GM18499 (cell line): ENCODE data around the gene KCNJ15.

ENCODE experiments used
- ATAC-seq: cut with Tn5 transposase; IDR thresholded peaks from one replicate; pipeline ENCODE4 v1.9.1; 2021; ENCODE audit warnings: moderate number of reproducible peaks; ENCODE audit not compliant: insufficient read depth, unreplicated experiment

KCNJ15 gene

GRCh38 chr21:38322311-38322950 lies 65.6 kb downstream of the KCNJ15 start:
- no peak for ATAC-seq

DNA sequence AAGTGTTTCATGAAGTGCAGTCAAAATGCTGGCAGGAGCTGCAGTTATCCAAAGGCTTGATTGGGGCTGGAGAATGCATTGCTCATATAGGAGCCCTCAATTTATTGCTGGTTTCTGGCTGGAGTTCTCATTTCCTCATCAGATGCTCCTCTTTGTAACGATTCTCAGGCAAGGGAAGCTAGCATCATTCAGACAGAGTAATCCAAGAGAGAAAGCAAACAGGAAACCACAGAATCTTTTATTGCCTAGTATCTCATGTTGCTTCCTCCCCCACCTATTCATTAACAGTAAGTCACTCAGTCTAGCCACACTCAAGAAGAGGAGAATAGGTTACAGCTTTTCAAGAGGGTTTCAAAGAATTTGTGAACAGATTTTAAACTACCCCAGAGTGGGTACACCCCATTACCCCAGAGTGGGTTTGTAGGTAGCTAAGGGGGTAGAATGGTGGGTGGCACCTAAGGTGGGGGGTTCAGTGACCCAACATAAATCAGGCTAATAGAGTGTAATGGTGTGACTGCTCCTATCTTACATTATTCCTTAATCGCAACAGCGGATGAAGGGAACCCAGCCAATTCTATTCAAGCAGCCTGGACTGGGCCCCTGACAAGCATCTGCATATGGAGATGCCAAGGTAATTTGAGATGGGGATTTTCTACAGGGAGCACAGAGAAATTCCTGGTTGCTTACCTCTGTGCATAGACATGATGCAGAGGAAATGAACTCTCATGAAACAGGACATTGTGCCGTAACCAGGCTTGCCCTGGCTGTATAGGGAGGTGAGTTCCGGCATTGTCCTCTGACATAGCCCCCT lies 67.1 kb downstream of the KCNJ15 start:
- ATAC-seq = no peak

DNA sequence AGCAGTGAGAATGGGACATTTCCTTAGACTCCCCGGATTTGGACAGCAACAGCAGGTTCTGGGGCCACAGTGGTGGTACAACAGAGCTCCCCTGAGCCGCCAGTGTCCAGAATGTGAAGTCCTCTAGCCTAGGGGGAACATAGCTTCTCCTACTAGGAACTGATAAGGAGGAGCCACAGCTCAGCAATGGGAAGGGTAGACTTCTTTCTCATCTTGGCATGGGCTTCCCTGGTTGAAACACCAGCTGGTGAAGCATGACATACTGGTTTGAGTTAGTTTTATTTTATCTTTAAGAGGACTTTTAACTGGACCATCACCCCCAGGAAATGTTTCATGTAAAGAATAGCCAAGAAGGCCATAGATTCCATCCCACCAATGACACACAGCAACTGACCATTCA lies 68.4 kb downstream of the KCNJ15 start:
- no peak for ATAC-seq

GRCh38 chr21:38325731-38326420 lies 69.1 kb downstream of the KCNJ15 start:
- no peak for ATAC-seq

GRCh38 chr21:38326429-38326828 lies 69.6 kb downstream of the KCNJ15 start:
- no peak for ATAC-seq

DNA sequence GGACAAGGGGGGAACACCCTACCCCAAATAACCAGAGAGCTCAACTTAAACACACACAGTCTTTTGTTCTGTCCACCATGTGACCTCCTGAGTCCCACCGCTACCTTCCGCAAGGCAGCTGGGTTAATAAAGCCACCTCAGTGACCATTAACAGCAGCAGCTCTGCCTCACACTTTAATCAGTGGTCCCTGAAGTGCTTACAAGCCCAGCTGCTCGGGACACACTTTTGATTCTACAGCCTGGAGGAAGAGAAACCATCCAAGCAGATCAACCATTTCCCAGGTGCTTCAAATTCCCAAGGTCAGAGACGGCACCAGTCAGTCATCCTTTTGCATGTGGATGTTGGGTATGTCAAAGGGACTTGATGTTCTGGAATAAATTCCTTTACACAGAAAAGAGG lies 70.1 kb downstream of the KCNJ15 start:
- no peak for ATAC-seq

DNA sequence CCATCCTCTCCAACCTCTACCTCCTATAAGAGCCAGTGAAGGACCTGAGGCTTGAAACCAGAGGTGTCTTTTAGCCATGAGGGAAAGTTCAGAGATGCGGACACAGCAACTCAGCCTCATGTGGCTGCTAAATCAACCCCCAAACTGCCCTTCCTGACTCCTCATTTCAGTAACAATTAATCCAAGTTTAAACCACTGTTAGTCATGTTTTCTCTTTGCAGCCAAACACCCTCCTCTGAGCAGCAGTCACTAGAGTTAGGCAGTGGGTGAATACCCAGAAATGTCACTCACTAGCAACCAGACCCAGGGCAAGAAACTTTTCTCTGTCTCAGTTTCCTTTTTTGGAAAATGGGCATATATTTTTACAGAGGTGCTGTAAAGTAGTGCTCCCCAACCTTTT lies 71.2 kb downstream of the KCNJ15 start:
- no peak for ATAC-seq

DNA sequence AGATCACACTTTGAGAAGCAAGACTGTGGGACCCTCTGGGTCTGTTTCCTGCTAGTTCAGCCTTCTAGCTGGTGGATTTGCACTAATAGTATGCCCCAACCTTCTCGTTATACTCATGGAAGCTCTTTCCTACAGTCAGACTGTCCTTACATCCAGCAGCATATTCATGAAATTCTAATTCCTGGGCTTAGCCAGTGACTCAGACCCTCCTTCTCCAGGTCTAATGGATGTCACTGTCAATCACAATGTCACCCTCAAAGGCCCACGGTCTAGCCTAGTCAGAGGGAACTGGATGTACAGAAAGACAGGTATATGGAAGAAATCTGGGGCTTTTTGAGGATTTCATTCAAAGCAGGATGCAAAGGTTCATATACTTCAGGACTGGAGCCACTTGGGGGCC lies 72.4 kb downstream of the KCNJ15 start:
- ATAC-seq = no peak

- ATAC-seq = no peak
Observed at GRCh38 chr21:38330666-38331065, 73.9 kb downstream of the KCNJ15 start.

DNA sequence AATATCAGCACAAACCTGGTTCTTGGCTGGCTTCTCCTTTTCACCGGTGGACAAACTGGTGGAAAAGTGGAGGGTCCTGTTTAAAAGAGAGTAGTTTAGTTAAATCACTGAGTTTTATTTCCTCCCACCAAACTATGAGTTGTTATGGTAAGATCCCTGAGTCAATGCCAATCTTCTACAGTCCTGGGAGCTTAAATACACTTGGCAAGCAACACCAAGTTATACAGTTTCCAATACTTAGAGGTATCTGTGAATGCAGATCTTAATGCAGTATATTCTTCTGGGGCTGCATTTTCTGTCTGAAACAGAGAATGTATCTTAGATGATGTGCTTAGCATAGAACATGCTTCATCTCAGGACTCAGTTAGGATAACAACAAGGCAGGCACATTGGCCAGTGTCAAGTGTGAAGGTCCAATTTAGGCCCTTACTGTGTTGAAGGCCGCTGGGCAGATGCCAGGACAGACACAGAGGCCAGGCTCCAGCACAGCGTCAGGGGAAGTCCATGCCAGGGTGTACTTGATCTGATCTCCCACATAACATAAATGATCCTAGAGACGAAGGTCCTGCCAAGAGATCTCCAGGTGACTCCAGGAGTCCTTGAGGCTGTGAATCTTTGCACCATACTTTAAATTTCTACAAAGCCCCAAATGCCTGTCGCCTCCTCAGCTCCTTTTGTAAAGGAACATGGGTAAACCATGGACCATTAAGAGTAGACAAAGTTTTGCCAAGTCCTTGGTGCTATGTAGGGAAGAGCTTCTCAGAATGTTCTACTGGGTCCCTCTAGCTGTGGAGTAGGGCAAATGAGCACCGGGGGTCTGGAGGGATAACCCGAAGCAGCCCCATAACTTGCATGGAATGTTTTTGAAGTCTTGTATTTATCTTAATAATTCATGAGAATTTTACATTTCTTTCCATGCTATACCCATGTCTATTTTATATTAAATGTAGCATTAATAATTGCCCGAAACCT lies 76.8 kb downstream of the KCNJ15 start:
- ATAC-seq = no peak

GRCh38 chr21:38334866-38335265 lies 78.1 kb downstream of the KCNJ15 start:
- no peak for ATAC-seq

- no peak for ATAC-seq
Observed at GRCh38 chr21:38337793-38338192, 81.0 kb downstream of the KCNJ15 start.

DNA sequence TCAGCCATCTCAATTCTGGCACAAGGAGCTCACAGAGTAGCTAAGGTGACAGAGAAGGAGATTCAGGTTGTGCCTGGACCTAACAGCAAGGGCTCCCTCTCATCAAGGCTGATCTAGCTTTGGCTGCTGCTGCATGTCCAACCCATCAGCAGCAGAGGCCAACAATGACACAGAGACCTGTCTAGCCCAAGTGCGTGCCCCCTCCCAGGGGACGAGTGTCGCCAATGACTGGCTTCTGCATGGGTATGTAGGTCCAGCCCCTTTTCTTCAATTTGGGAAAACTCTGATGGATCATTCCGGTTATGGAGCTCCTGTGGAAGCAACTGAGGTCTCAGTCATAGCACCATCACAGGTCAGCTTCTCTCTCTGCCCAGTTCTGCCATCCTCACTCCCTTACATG lies 83.3 kb downstream of the KCNJ15 start:
- ATAC-seq = no peak

- ATAC-seq = no peak
Observed at GRCh38 chr21:38341546-38342012, 84.8 kb downstream of the KCNJ15 start.

- no peak for ATAC-seq
Observed at GRCh38 chr21:38342739-38343138, 85.9 kb downstream of the KCNJ15 start.

DNA sequence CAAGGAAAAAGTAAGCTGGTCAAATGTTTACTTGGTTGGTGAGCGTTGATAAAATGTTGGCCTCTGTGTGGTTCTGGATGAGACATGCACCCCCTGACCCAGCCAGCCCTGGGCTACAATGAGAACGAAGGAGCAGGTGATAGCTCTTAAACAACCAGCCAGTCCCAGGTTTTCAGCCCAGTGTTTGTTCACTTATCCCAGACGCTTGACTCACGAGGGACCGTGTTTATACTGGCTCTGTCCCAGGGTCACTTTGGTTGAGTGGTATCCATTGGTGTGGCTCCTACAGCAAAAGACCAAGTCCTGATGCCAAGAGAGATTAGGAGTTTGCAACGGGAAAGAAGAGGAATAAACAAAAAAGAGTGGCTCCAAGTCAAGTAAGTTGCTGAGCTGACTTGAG lies 86.9 kb downstream of the KCNJ15 start:
- no peak for ATAC-seq

DNA sequence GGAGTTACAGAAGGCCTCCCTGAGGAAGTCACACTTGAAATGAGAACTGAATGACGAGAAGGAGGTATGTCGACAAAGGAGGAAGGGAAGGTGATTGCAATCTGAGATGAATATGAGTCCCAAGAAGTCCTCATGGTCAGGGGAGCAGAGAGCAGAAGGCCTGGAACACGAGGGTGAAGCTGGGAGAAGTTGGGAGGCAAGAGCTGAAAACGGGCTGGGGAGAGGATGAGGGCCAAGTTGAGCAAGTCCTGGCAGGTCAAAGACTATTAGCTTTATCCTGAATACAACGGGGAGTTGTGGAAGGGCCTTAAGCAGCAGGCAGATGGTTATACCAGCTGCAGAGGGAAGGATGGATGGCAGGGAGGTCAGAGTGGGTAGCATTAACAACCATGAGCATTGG lies 89.5 kb downstream of the KCNJ15 start:
- ATAC-seq = no peak

DNA sequence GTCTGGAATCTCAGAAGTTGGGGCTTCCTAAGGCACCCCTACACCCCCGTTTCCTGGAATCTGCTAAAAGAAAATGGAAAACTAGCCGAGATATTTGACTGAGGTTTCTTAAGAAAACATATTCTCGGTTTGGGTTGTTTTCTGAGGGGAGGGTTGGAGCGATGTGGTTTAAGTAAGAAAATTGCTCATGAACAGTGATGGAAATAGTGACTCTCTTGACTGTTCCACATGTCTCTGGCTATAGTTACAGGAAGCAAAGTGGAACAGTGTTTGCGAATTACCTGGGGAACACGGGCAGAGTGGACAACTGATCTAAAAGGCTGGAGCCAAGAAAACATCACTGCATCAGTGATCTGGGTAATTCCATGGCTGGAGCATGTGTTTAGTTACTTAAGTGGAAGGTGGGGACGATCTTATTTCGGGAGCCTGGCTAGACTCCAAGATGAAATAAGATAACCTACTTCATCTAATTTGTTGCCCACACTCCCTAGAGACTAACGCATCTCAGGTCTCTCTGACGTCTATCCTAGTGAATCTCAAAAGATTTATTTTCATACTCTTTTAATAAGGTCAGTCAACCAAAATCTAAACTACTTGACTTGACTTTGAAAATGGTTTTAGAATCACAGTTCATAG lies 92.4 kb downstream of the KCNJ15 start:
- no peak for ATAC-seq

- no peak for ATAC-seq
Observed at GRCh38 chr21:38349977-38350376, 93.2 kb downstream of the KCNJ15 start.

DNA sequence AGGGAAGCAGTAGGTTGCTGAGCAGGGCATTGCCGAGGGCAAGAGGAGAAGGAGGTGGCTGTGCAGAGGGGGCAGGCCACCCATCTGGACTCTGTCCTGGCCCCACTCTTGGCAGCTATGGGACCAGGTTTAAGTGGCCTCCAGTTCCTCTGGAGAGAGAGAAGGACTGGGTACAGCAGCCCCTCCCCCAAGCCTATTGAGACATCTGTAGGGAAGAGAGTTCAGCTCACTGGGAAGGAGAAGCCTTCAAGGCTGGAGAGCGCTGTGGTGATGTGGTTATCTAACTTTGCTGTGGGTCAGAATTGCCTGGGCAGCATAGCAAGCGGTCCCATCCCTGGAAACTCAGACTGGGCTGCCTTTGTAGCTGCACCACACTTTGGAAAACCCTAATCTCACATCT lies 93.9 kb downstream of the KCNJ15 start:
- ATAC-seq = no peak
